Fibroblast of pulmonary artery (primary cell): ENCODE data around the gene GADD45GIP1.

ENCODE experiments used
- DNase-seq: peaks from one replicate; pipeline ENCODE4 v3.0.0-alpha.2; 2010; ENCODE audit warnings: low read depth
- H3K4me3 ChIP-seq: replicated peaks from 2 replicates; pipeline ENCODE4 v1.5.1; 2011; ENCODE audit warnings: low read depth, mild to moderate bottlenecking, control low read depth, low read length, moderate library complexity
- CTCF ChIP-seq: IDR thresholded peaks from 2 replicates; pipeline ENCODE4 v1.5.1; 2011; ENCODE audit warnings: mild to moderate bottlenecking, control low read depth, low read length, inconsistent platforms; ENCODE audit errors: missing control alignments

Gene GADD45GIP1

GRCh38 chr19:12956446-12957388 is at the start of gene GADD45GIP1:
GADD45GIP1 (minus strand) TSS chr19:12957223; CDS start chr19:12957212, 11 bp downstream.
- H3K4me3 ChIP-seq = peak within 1 kb of the TSS; percentile 93
- peak; percentile 80 for DNase-seq
- no peak for TF ChIP-seq CTCF

GRCh38 chr19:13005861-13006370 is 48.9 kb upstream of the GADD45GIP1 start:
- no peak for DNase-seq
- no peak overlapping the region for H3K4me3 ChIP-seq
- TF ChIP-seq CTCF = no peak

- DNase-seq = no peak
- no peak overlapping the region for H3K4me3 ChIP-seq
- TF ChIP-seq CTCF = no peak
These were observed 48.2 kb upstream of the GADD45GIP1 start for GRCh38 chr19:13005253-13005652.

GRCh38 chr19:13004273-13004672 is 47.2 kb upstream of the GADD45GIP1 start:
- no peak for TF ChIP-seq CTCF
- DNase-seq = no peak
- H3K4me3 ChIP-seq = no peak overlapping the region

- no peak for TF ChIP-seq CTCF
- H3K4me3 ChIP-seq = no peak overlapping the region
- DNase-seq = no peak
These were observed 46.1 kb upstream of the GADD45GIP1 start for GRCh38 chr19:13003081-13003480.

GRCh38 chr19:13002166-13002898 is 45.3 kb upstream of the GADD45GIP1 start:
- peak overlapping the region; percentile 19 for H3K4me3 ChIP-seq
- peak; percentile 63 for DNase-seq
- no peak for TF ChIP-seq CTCF
